Activated CD4-positive, alpha-beta T cell treated with anti-CD3 and anti-CD28 coated beads, Interleukin-2, amount 50 U/mL, for 1 hour (primary cell): ENCODE measurements around the gene IGF1R.

Source experiments
- DNase-seq: peaks from one replicate; pipeline ENCODE4 v3.0.0-alpha.2; 2020

The IGF1R gene

DNA sequence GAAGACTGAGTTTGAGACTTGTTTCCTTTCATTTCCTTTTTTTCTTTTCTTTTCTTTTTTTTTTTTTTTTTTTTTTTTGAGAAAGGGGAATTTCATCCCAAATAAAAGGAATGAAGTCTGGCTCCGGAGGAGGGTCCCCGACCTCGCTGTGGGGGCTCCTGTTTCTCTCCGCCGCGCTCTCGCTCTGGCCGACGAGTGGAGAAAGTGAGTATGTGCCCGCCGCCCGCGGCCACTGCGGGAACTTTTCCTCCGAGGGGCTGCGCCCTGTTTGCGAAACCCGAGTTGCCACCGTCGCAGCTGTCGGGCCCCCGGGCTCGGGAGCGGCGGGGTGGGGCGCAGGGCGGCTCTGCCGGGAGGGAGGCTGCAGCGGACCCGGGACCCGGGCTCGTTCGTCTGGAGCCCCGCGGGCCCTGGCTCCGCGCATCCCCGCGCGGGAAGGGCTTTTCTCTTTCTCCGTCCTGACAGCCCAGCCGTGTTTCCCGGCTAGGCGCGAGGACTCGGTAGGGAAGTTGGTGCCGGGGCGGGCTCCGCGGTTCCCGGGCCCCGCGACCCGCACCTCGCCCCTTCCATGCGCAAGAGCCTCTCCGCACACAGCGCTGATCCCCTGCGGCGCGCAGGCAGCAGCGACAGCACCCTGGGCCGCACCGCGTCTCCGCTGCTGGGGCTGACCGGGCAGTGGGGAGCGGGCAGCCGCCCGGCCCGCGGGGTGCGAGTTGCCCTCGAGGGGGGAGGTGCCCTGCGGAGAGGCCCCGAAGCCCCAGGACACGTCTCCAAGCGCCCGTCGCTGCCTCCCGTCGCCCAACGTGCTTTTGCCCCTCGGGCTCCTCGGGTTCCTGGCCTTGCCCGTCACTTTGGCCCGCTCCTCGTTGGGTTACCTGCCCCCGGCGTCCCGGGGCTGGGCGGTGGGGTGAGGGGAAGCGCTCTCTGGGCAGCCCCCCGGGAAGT, 1.4 kb downstream of the IGF1R start:
- peak; percentile 57 for DNase-seq

DNA sequence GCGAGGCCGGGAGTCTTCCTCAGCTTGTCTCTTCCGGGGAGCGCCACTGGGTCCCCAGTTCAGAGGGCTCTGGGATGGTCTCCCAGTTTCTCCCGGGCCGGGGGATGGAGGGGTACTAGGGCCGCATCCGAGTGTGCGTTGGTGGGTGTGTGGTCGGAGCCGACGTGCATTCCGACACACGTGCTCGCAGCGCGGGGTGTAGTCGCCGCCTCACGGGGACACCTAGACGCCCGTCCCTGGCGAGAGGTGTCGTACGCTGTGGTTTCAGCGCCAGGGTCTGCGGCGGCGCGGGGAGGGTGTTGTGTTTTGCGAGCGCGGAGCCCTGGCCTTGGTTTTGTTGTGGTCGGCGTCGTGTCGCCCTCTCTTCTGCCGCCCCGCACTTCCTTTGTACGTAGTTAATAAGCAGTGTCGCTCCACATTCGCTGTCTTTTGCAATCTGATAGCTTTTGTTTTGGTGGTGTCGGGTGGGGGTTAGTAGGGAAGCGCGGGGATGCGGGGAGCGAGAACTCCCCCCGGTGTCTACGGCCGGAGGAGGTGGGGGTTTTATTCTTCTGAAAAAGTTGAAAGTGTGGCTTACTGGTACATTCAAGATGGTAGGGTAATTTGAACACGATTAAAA, 2.2 kb downstream of the IGF1R start:
- peak; percentile 58 for DNase-seq

- peak; percentile 39 for DNase-seq
These were observed 2.7 kb downstream of the IGF1R start for GRCh38 chr15:98651036-98651481.

DNA sequence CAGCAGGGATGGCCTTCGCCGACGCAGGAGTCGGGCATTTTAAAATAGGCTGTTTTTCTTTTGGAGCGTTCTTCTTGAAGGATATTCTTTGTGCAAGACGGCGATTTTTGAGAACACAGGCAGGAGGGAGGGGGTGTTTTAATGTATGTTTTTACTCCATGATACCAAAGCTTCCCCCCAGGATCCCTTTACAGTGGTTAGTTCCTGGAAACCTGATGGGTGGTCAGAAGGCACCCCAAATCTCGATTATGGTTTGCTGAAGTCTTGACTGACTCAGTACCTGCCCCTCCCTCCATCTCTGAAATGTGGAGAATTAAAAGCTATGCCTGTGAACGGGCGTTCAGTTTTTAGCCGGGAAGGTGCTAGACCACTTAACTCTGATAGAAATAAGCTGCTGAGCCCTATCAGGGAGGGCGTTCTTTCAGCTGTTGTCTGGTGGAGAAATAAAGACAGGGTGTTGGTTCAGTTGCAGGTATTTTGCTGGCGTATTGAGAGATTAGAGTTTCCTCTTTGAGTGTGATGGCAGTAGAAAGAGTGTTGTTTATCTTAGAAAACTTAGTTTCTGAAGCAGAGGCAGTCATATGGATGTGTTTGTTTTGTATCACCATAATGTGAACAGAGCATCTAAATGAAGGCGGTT, 3.4 kb downstream of the IGF1R start:
- DNase-seq: peak; percentile 13

DNA sequence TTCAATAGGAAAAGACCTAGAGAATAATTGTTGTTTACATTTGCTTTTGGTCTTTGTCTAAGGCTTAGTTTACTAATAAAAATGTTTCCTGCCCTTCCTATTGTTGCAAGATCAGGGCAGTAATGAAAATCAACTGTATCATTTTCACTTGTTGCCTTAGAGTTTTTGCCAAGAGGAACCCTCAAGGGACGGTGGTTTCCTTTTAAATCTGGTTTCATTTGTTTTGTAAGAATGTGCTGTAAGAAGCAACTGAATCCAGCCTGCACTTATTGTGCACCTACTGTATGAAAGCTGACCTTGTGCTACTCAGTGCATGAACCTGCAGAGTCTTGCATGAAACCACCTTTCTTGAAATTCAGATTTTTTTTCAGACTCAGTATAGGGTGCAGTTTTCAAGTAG, 5.3 kb downstream of the IGF1R start:
- no peak for DNase-seq

DNA sequence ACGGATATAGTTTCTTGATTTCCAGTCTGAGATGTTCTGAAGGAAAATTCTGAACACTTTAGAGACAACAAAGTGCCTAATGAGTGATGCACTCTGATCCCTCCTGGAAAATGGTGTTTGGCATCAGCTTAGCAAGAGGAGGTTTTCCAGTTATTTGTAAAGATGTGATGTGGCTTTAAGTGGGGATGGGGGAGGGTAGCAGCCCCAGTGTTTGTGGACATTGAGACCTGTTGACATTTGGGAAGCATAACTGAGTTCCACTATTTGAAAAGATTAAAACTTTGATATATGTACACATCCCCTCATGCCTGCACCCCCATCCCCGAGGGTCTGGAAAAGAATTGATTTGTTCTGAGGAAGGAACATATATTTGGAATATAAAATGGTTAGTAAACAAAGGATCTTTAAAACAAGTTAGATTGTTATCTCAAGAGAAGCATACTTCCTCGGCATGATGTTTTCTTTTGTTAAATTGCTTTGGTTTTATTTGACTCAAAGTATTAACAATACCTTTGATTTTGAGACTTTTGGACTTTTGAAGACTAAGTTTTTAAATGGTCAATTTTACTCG, 6.5 kb downstream of the IGF1R start:
- no peak for DNase-seq

DNA sequence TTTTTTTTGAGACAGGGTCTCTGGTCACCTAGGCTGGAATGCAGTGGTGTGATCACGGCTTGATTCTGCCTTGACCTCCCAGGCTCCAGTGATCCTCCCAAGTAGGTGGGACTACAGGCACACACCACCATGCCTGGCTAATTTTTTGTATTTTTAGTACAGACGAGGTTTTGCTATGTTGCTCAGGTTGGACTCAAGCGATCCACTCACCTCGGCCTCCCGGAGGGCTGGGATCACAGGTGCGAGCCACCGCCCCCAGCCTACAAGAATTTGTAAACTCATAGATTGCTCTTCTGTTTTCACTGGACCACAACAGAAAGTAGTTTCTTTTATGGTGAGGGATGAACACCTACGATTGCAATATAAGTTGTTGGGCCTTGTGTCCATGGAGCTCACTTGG, 7.4 kb downstream of the IGF1R start:
- DNase-seq: no peak

DNA sequence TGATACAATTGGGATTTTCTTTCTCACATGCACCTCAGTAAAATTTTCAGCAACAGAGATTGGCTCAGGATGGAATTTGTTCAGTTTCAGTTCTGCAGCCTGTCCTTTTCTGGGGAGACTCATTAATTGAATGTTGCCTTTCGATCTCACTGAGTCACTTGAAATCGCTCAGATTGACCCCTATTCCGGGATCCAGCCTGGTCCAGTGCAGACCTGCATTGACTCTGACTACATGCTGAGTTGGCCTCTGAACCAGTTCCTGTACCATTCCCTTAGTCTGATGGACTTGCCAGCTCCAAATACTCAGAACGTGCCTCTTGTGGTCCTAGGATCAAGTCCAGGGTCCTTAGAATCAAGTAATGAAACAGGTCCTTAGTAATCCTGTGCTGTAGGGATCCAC, 9.4 kb downstream of the IGF1R start:
- no peak for DNase-seq

DNA sequence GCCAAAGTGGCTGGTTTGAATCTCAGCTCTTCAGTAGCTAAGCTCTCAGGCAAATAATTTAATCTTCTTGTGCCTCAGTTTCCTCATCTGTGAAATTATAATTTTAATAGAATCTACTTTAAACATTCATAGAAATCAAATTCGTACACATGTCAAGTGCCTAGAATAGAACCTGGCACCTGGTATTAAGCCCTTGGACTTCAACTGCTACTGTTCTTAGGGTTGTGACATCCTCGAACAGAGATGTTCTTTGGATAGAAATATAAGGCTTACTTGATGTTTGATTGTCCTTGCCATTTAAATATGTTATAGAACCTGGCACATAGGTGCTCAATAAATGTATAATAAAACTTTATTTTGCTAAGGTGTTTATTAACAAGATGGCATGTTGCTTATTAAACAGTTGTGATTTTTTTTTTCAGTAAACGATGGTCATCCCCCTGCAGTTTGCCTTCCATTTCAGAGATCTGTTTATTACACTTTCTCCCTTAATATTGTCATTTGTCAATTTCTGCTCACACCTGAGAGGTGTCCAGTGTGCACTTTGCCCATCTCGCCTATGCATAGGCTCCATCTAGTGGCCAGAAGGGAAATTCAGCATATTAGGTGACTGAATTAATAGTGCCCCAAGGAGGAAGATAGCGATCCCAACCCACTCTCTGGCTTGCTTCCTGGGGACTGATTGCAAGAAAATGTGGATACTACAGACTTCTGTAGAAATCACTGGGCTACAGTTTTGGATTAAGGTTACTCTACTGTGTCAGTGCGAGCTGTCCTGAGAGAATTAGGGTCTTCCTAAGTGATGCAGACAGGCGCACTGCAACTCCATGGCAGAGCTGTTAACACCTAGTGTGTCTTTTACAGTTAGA, 10.7 kb downstream of the IGF1R start:
- DNase-seq: peak; percentile 15

DNA sequence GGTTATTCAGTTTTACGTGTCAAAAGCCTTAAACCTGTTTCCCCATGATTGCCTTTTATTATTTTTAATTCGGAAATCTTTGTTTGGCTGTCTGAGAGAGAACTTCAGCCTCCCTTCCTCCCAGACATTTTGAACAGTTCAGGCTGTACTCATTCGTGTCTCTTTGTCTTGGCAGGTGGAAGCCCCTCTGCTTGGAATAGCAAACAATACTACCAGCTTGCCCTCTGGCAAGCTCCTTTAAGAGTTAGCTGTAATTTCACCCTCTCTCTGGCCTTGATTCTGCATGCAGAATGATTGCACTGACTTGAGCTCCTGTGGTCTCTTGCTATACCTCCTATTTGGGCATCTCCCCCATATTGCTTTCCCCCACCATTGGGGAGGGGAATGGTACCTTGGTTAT, 11.7 kb downstream of the IGF1R start:
- DNase-seq: no peak

DNA sequence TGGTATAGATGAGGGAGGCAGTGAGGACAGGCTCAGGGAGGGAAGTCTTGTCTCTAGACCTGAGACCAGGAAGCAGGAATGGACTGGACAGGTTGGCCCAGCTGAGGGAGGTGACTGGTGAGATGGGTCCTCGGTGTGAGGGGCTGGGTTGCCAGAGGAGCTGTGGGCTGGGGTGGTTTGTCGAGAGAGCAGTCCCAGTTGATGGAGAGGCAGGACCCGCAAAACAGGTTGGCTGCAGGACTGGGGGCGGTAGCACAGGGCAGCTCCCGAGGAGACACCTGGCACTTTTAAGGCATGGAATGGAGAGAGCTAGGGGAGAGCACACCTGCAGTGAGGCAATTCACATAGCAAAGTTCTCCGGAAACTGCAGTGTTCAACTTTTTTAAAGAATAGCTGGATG, 14.7 kb downstream of the IGF1R start:
- no peak for DNase-seq

DNA sequence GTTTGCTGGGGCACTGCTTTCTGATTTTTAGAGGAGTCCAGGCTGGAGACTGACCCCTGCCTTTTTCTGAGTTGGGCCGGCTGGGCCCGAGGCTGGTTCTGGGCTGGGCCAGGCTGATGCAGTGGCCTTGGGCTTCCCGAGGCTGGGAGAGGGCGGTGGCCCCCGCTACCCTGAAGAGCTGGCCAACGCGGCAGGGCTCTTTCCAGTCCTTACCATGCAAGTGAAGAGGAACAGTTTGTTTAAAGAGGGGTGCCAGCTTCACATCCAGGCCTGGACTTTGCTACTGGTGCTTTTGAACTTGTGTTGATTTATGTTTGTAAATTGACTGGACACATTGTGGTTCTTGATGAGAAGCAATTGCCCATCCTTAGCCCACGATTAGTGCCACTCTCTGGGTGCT, 15.3 kb downstream of the IGF1R start:
- no peak for DNase-seq

DNA sequence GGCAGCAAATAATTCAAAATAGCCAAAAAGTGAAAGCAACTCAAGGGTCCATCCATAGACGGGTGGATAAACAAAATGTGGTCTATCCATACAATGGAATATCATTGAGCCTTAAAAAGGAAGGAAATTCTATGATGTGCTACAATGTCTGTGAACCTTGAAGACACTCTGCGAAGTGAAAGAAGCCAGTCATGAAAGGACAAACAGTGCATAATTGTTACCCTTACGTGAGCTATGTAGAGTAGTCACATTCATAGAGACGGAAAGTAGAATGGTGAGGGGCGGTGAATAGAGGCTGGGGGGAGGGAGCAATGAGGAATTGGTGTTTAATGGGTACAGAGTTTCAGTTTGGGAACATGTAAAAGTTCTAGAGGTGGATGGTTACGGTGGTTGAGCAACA, 18.1 kb downstream of the IGF1R start:
- DNase-seq: no peak

- no peak for DNase-seq
These were observed 18.5 kb downstream of the IGF1R start for GRCh38 chr15:98666841-98667240.

- no peak for DNase-seq
These were observed 19.3 kb downstream of the IGF1R start for GRCh38 chr15:98667521-98668179.

GRCh38 chr15:98668566-98669308, 20.4 kb downstream of the IGF1R start:
- peak; percentile 22 for DNase-seq

GRCh38 chr15:98669638-98670037, 21.3 kb downstream of the IGF1R start:
- no peak for DNase-seq

DNA sequence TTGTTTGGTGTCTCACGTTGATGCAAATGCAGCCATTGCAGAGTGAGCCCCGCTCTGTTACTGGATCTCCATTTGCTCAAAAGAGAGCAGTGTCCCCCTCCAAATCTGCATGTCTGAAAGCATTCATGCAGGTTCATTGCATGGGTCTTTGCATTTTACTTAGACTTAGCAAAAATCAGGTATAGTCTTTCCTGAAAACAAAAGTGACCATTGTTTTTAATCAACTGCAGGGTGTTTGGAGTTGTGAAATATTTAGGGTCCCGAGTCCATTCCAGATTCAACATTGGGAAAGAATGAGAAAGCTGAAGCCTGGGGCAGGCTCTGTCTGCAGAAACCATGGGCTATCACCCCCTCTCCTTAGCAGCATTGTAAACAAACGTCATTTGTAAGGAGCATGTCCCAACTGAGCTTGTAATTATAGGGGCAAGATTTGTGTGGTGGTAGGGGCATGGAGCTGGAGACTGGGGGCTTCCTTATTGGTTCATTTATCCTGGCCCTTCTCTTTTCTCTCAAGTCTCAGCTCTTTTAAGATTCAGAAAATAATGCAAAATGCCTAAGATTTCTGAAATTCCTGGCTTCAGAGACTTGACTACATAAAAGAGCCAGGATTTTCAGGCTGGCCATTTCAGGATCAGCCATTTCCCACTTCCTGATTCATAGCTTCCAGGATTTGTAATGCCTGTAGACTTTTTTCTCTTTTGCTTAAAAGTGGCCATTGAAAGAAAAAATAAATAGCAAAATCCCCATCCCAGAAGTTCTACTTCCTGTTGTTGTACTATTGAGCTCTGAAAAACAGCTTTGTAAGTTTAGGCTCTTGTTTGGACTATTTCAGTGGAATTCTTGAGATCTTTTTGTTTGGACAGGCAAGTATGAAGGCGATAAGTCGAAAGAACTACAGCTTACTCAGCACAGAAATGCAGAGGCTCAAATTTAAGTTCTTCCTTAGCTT, 23.0 kb downstream of the IGF1R start:
- no peak for DNase-seq

GRCh38 chr15:98673133-98673532, 24.8 kb downstream of the IGF1R start:
- no peak for DNase-seq

- DNase-seq: no peak
These were observed 26.0 kb downstream of the IGF1R start for GRCh38 chr15:98674336-98674735.
